AG10803 (cell line): ENCODE results near the gene CD48.

Experiments used
- DNase-seq: peaks from one replicate; pipeline ENCODE4 v3.0.0; 2010; ENCODE audit warnings: low read depth
- H3K4me3 ChIP-seq: 2 replicates; pipeline ENCODE4 v1.5.1; 2011; ENCODE audit warnings: mild to moderate bottlenecking, low read length, control low read depth
- CTCF ChIP-seq: conservative IDR thresholded peaks from 2 replicates; pipeline ENCODE4 v1.5.1; 2011; ENCODE audit warnings: mild to moderate bottlenecking, low read length, control low read depth, inconsistent platforms

Gene CD48

DNA sequence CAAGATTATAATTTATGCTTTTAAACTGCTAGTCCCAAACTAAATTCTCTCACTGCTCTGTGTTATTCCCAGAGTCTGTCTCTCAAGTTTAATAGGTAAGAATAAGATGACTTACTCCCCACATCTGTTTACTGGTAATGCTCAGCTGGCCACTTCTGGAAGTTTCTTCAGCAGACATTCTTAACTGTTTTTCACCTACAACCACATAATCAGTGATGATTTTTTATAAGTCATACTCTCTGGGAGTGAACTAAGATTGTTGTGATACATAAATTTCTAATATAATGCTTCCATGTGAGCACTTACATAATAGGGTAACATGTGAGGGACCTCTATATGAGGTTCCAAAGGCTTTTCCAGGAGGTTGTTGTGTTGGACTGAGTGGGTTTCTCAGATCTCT, 36.1 kb upstream of the CD48 start:
- H3K4me3 ChIP-seq, result no peak overlapping the region
- DNase-seq, result no peak
- TF ChIP-seq CTCF, result no peak

- TF ChIP-seq CTCF, result no peak
- DNase-seq, result no peak
- H3K4me3 ChIP-seq, result no peak overlapping the region
These were observed 35.3 kb upstream of the CD48 start for GRCh38 chr1:160746836-160747500.

DNA sequence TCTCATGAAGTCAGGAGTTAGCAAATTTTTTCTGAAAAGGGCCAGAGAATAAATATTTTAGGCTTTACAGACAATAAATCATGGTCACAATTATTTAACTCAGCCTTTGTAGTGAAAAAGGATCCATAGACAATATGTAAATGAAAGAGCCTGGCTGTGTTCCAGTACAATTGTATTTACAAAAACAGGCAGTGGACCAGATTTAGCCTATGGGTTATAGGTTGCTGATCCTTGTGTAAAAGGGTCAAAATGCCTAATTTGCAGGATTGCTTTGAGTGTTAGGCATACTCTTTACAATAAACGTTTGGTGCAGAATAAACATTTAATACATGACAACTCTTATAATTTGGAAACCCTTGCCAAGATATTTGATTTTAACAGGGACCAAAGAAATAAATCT, 33.9 kb upstream of the CD48 start:
- H3K4me3 ChIP-seq, result no peak overlapping the region
- DNase-seq, result no peak
- TF ChIP-seq CTCF, result no peak

GRCh38 chr1:160744852-160745520, 33.4 kb upstream of the CD48 start:
- DNase-seq, result no peak
- no peak overlapping the region for H3K4me3 ChIP-seq
- TF ChIP-seq CTCF, result no peak

- no peak for TF ChIP-seq CTCF
These were observed 32.7 kb upstream of the CD48 start for GRCh38 chr1:160744199-160744851.

DNA sequence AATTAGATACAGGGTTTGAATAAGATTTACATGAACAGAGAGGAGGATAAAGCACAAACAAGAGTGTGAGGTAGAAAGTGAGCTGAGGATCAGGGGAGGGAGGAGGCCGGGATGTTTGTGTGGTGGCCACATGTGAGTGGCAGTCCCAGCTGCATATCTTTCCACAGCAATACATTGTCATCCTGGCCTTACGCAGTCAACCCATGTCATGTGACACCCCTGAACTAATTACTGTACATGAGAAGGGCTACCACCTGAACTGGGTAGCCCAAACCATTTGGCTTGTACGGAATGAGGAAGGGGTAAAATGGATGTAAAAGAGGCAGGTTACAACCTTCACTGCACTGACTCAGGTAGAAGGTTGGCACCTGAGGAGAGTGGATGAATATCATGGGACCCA, 31.6 kb upstream of the CD48 start:
- H3K4me3 ChIP-seq, result no peak overlapping the region
- no peak for DNase-seq
- TF ChIP-seq CTCF, result no peak

More at GRCh38 chr1:160744199-160744851, 32.7 kb upstream of the CD48 start:
- DNase-seq, result no peak
- no peak overlapping the region for H3K4me3 ChIP-seq
